OCI-LY1 (cell line): ENCODE measurements around the gene KLF17.

ENCODE experiments used
- H2AFZ ChIP-seq: fragments of 200-600 bp; sonication (generic), shearing (Covaris generic); 2 replicates; pipeline ENCODE4 v1.6.0; 2014; ENCODE audit warnings: antibody characterized with exemption, mild to moderate bottlenecking, low read length
- H3F3A ChIP-seq: fragments of 200-600 bp; sonication (generic), shearing (Covaris generic); 2 replicates; pipeline ENCODE4 v1.6.0; 2014; ENCODE audit warnings: mild to moderate bottlenecking, antibody characterized with exemption, low read length, moderate library complexity; ENCODE audit not compliant: insufficient read depth
- H3K27ac ChIP-seq: fragments of 200-600 bp; sonication (generic); 2 replicates; pipeline ENCODE4 v1.5.1; 2014; ENCODE audit warnings: low read length, mixed run types, mild to moderate bottlenecking, low read depth; ENCODE audit not compliant: poor library complexity, severe bottlenecking
- H3K27me3 ChIP-seq: fragments of 200-600 bp; sonication (generic); 2 replicates; pipeline ENCODE4 v1.6.0; 2014; ENCODE audit warnings: antibody characterized with exemption, mild to moderate bottlenecking, low read length, moderate library complexity; ENCODE audit not compliant: insufficient read depth
- H3K36me3 ChIP-seq: fragments of 200-600 bp; sonication (generic); 2 replicates; pipeline ENCODE4 v1.6.1; 2014; ENCODE audit warnings: mild to moderate bottlenecking, antibody characterized with exemption, low read length, moderate library complexity, mixed read lengths; ENCODE audit not compliant: insufficient read depth
- H3K4me1 ChIP-seq: fragments of 200-600 bp; sonication (generic); 2 replicates; pipeline ENCODE4 v1.5.1; 2014; ENCODE audit warnings: mild to moderate bottlenecking, low read length, moderate library complexity; ENCODE audit not compliant: insufficient read depth, severe bottlenecking
- H3K4me2 ChIP-seq: fragments of 200-600 bp; sonication (generic), shearing (Covaris generic); 2 replicates; pipeline ENCODE4 v1.6.1; 2014; ENCODE audit warnings: low read length
- H3K4me3 ChIP-seq: fragments of 200-600 bp; sonication (generic); 2 replicates; pipeline ENCODE4 v1.5.1; 2014; ENCODE audit warnings: low read length, low read depth, mild to moderate bottlenecking, mixed read lengths; ENCODE audit not compliant: poor library complexity, severe bottlenecking
- H3K79me2 ChIP-seq: fragments of 200-600 bp; shearing (Covaris generic); 2 replicates; pipeline ENCODE4 v1.6.1; 2016; ENCODE audit warnings: mixed run types, low read length, mixed read lengths; ENCODE audit not compliant: insufficient read depth
- H3K9ac ChIP-seq: fragments of 200-600 bp; sonication (generic), shearing (Covaris generic); 2 replicates; pipeline ENCODE4 v1.6.1; 2014; ENCODE audit warnings: mild to moderate bottlenecking, low read length, mixed read lengths
- H3K9me2 ChIP-seq: fragments of 200-600 bp; sonication (generic), shearing (Covaris generic); 2 replicates; pipeline ENCODE4 v1.6.1; 2014; ENCODE audit warnings: low read depth, mild to moderate bottlenecking, low read length, mixed read lengths
- H3K9me3 ChIP-seq: fragments of 200-600 bp; shearing (Covaris generic); 2 replicates; pipeline ENCODE4 v1.6.1; 2014; ENCODE audit warnings: low read length, mixed read lengths
- H4K20me1 ChIP-seq: fragments of 200-600 bp; sonication (generic), shearing (Covaris generic); 2 replicates; pipeline ENCODE4 v1.6.0; 2016; ENCODE audit warnings: mild to moderate bottlenecking, low read length; ENCODE audit not compliant: insufficient read depth
- EZH2 ChIP-seq: fragments of 200-600 bp; sonication (generic), shearing (Covaris generic); IDR thresholded peaks from 2 replicates; pipeline ENCODE4 v1.8.0; 2017; ENCODE audit warnings: borderline replicate concordance, mixed run types, mild to moderate bottlenecking, antibody characterized with exemption, low read length, moderate library complexity, mixed read lengths
- TF ChIP-seq, protein P1 (sequence below): fragments of 200-600 bp; sonication (generic), shearing (Covaris generic); IDR thresholded peaks from 2 replicates; pipeline ENCODE4 v1.5.1; 2017; ENCODE audit warnings: mild to moderate bottlenecking, antibody characterized with exemption, low read length, moderate library complexity, mixed read lengths

Gene KLF17

DNA sequence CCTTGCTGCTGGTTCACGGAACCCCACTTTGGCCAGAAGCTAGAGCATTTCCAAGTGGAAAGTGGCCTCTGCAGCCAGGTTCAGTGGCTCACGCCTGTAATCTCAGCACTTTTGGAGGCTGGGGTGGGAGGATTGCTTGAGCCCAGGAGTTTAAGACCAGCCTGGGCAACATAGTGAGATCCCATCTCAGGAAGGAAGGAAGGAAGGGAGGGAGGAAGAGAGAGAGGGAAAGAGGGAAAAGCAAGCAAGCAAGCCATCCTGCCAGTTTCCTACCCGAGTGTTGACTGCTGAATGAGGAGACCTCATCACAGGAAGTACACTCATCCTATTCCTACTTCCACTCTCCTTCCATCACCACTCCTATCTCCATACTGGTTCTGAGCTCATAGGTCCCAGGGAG is 12.8 kb upstream of the KLF17 start:
- Histone ChIP-seq H3K27ac (no peak overlapping the region), H3K27me3 (no peaks in the 10 kb centered on the region), H2AFZ (no peak overlapping the region), H3K9me2 (no peaks in the 10 kb centered on the region), H3K4me1 (no peaks in the 10 kb centered on the region), H3K36me3 (no peaks in the 10 kb centered on the region), H3K4me2 (no peak overlapping the region), H3K9ac (no peak overlapping the region), H3K79me2 (no peaks in the 10 kb centered on the region), H3K4me3 (no peak overlapping the region), H3K9me3 (no peaks in the 10 kb centered on the region), H3F3A (no peaks in the 10 kb centered on the region), H4K20me1 (no peaks in the 10 kb centered on the region)
- TF ChIP-seq, protein P1, sequence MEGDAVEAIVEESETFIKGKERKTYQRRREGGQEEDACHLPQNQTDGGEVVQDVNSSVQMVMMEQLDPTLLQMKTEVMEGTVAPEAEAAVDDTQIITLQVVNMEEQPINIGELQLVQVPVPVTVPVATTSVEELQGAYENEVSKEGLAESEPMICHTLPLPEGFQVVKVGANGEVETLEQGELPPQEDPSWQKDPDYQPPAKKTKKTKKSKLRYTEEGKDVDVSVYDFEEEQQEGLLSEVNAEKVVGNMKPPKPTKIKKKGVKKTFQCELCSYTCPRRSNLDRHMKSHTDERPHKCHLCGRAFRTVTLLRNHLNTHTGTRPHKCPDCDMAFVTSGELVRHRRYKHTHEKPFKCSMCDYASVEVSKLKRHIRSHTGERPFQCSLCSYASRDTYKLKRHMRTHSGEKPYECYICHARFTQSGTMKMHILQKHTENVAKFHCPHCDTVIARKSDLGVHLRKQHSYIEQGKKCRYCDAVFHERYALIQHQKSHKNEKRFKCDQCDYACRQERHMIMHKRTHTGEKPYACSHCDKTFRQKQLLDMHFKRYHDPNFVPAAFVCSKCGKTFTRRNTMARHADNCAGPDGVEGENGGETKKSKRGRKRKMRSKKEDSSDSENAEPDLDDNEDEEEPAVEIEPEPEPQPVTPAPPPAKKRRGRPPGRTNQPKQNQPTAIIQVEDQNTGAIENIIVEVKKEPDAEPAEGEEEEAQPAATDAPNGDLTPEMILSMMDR, result no peak
- no peak for TF ChIP-seq EZH2

DNA sequence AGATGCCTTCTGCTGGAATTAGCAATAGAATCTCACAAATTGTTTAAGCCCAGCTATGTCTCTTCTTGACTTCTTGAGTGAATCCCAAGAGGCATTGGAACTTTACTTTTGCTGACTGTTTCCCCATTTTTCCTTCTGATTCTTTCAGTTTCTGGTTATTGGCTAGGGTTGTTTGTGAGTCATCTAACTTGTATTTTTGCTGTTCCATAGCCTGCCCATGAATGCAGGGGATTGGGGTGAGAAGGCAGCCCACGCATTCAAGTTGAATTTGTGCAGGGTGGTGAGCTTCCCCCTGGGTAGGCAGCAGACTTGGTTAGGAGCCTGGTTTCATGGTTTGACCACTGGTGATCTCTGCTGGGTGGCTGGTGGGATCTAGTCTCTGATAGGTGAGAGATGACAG is 10.4 kb upstream of the KLF17 start:
- Histone ChIP-seq H3K27ac (no peak overlapping the region), H3K79me2 (no peaks in the 10 kb centered on the region), H3K9ac (no peak overlapping the region), H3K36me3 (no peaks in the 10 kb centered on the region), H3K9me2 (no peaks in the 10 kb centered on the region), H3K4me2 (no peak overlapping the region), H3K4me3 (no peak overlapping the region), H3K4me1 (no peaks in the 10 kb centered on the region), H3K27me3 (no peaks in the 10 kb centered on the region), H4K20me1 (no peaks in the 10 kb centered on the region), H3K9me3 (no peaks in the 10 kb centered on the region), H3F3A (no peaks in the 10 kb centered on the region), H2AFZ (no peak overlapping the region)
- TF ChIP-seq, protein P1, result no peak
- no peak for TF ChIP-seq EZH2

DNA sequence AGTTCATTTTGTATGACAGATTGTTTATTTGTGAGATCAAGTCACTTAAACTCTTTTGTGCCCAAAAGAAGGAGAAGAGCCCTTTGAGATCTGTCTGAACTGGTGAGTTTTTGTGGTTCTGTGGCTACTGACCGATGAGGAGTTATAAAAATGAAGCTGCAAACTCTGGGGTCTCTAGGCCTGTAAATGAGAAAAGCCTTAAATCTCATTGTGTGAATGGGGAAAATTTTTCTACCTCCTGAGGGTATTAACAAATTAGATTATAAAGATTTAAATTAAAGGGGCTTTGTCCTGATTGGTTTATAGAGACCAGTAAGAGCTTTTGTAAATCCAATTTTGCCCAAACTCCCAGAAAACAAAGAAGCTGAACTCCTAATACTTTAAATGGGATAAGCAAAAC is 9.7 kb upstream of the KLF17 start:
- no peak overlapping the region for H3K27ac ChIP-seq
- no peaks in the 10 kb centered on the region for H4K20me1 ChIP-seq
- H3K27me3 ChIP-seq, result no peaks in the 10 kb centered on the region

More for the DNA sequence above, 9.7 kb upstream of the KLF17 start:
- Histone ChIP-seq H3K4me2 (no peak overlapping the region), H3K9me3 (no peaks in the 10 kb centered on the region), H3K79me2 (no peaks in the 10 kb centered on the region), H3K9ac (no peak overlapping the region), H3K9me2 (no peaks in the 10 kb centered on the region), H3K4me1 (no peaks in the 10 kb centered on the region), H3K36me3 (no peaks in the 10 kb centered on the region), H2AFZ (no peak overlapping the region), H3K4me3 (no peak overlapping the region), H3F3A (no peaks in the 10 kb centered on the region)
- no peak for TF ChIP-seq EZH2
- TF ChIP-seq, protein P1, result no peak
